Measurements from ENCODE around the gene NCS1.

DNA sequence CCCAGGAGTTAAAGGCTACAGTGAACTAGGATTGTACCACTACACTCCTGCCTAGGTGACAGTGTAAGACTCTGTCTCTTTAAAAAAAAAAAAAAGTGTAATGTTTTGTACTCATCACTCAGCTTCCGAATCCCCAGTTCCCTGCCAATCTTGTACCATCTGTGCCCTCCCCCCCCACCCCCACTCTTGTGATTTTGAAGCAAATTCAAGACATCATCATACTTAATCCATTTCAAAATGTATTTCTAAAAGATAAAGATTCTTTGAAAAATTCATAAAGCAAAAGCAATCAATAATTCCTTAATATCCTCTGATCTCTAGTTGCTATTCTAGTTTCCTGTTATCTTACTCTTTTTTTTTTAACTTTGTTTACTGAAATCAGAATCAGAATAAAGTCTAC lies 58.4 kb downstream of the NCS1 start:
- no peak for TF ChIP-seq POLR2AphosphoS5 (IDR thresholded peaks at IDR 0.05; ENCODE audit: low read depth, low read length)
- TF ChIP-seq POLR2A (IDR thresholded peaks at IDR 0.05; ENCODE audit: low read depth, low read length), result no peak

Data from GM12892 (cell line).